ENCODE data around the gene TSPAN13.

TSPAN13 gene

DNA sequence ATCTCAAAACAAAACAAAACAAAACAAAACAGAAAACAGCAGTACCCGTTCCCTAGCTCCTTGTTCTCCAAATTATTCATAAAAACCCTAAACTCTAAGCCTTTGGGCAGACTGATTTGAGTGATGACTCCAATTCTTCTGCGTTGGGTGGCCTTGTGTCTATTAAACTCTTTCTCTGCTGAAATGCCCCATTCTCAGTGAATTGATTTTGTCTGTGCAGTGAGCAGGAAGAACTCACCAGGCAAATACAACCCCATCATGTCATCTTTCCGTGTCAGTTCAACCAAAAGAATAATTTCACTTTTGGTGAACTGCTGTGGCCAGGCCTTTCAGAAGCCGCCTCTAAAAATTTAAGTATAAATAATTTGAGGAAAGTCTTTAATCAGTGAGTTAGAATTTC lies 18.5 kb upstream of the TSPAN13 start:
- TF ChIP-seq EZH2 (optimal IDR thresholded peaks at IDR 0.05; ENCODE audit: low read depth, low read length) (no peak), EZH2phosphoT487 (IDR thresholded peaks at IDR 0.05; ENCODE audit: low read length) (no peak)
- TF ChIP-seq, protein P1, sequence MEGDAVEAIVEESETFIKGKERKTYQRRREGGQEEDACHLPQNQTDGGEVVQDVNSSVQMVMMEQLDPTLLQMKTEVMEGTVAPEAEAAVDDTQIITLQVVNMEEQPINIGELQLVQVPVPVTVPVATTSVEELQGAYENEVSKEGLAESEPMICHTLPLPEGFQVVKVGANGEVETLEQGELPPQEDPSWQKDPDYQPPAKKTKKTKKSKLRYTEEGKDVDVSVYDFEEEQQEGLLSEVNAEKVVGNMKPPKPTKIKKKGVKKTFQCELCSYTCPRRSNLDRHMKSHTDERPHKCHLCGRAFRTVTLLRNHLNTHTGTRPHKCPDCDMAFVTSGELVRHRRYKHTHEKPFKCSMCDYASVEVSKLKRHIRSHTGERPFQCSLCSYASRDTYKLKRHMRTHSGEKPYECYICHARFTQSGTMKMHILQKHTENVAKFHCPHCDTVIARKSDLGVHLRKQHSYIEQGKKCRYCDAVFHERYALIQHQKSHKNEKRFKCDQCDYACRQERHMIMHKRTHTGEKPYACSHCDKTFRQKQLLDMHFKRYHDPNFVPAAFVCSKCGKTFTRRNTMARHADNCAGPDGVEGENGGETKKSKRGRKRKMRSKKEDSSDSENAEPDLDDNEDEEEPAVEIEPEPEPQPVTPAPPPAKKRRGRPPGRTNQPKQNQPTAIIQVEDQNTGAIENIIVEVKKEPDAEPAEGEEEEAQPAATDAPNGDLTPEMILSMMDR (IDR thresholded peaks at IDR 0.05; ENCODE audit: low read length) = no peak
- H3K36me3 ChIP-seq (replicated peaks; ENCODE audit: insufficient read depth, low read length) = no peaks in the 10 kb centered on the region
- DNase-seq = no peak
- no peaks in the 10 kb centered on the region for H3K79me2 ChIP-seq (ENCODE audit: low read length)
- H3K9me2 ChIP-seq (replicated peaks; ENCODE audit: insufficient read depth, low read length) = no peaks in the 10 kb centered on the region
- no peaks in the 10 kb centered on the region for H3F3A ChIP-seq (ENCODE audit: insufficient read depth, low read length)
- H3K9ac ChIP-seq (ENCODE audit: low read length) = no peak overlapping the region
- no peak overlapping the region for H3K4me2 ChIP-seq (ENCODE audit: low read depth, low read length)
- H4K20me1 ChIP-seq (ENCODE audit: insufficient read depth, low read length) = no peaks in the 10 kb centered on the region
- no peaks in the 10 kb centered on the region for H3K27me3 ChIP-seq (replicated peaks; ENCODE audit: insufficient read depth, low read length)
- H2AFZ ChIP-seq (ENCODE audit: low read length) = no peak overlapping the region
- no peaks in the 10 kb centered on the region for H3K9me3 ChIP-seq (replicated peaks; ENCODE audit: insufficient read depth, low read length)
- no peak overlapping the region for H3K27ac ChIP-seq (ENCODE audit: low read length)
- no peak overlapping the region for H3K4me3 ChIP-seq (ENCODE audit: low read length)
- no peaks in the 10 kb centered on the region for H3K4me1 ChIP-seq (ENCODE audit: low read length)

DNA sequence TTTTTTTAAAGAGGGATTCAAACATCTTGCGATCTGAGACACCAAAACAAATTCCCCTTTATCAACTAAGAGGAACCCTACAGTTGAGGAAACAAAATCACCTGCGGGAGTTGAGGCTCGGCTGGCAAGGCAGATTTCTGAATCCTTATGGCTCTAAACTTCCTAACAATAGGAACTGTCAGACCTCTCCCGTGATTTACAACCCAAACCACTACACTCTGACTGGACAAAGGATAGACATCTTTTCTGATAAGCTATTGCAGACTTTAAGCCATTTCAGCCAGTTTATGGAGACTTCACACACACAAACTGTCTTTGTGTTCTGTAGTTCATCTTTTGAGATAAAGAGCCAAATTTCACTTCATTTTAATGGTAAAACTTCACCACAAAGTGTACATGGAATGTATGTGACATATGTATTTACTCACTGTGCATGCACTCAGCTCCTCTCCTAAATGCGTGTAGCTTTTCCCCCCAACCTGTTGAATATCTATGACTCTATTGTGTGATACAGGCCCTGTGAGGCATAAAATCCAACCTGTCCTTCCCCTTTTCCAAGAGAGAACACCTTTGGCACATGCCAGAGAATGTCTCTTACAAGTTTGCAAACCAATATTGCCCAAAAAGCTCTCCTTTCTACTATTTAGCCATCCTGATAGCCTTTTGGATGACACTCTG lies 15.4 kb upstream of the TSPAN13 start:
- H3K36me3 ChIP-seq (replicated peaks; ENCODE audit: insufficient read depth, low read length) = no peaks in the 10 kb centered on the region
- H3K9me2 ChIP-seq (replicated peaks; ENCODE audit: insufficient read depth, low read length) = no peaks in the 10 kb centered on the region
- no peak overlapping the region for H3K4me3 ChIP-seq (ENCODE audit: low read length)
- H3K27ac ChIP-seq (ENCODE audit: low read length) = no peak overlapping the region
- H3K79me2 ChIP-seq (ENCODE audit: low read length) = no peaks in the 10 kb centered on the region
- H2AFZ ChIP-seq (ENCODE audit: low read length) = no peak overlapping the region
- H3K4me2 ChIP-seq (ENCODE audit: low read depth, low read length) = no peak overlapping the region
- no peak for TF ChIP-seq EZH2phosphoT487 (IDR thresholded peaks at IDR 0.05; ENCODE audit: low read length)
- TF ChIP-seq, protein P1 (IDR thresholded peaks at IDR 0.05; ENCODE audit: low read length) = no peak
- TF ChIP-seq EZH2 (optimal IDR thresholded peaks at IDR 0.05; ENCODE audit: low read depth, low read length) = no peak
- H3K4me1 ChIP-seq (ENCODE audit: low read length) = no peaks in the 10 kb centered on the region
- no peaks in the 10 kb centered on the region for H3K27me3 ChIP-seq (replicated peaks; ENCODE audit: insufficient read depth, low read length)
- no peaks in the 10 kb centered on the region for H3F3A ChIP-seq (ENCODE audit: insufficient read depth, low read length)
- no peak for DNase-seq
- no peak overlapping the region for H3K9ac ChIP-seq (ENCODE audit: low read length)
- H4K20me1 ChIP-seq (ENCODE audit: insufficient read depth, low read length) = no peaks in the 10 kb centered on the region
- no peaks in the 10 kb centered on the region for H3K9me3 ChIP-seq (replicated peaks; ENCODE audit: insufficient read depth, low read length)

GRCh38 chr7:16739863-16740622 lies 13.5 kb upstream of the TSPAN13 start:
- Histone ChIP-seq H3K9me3 (replicated peaks; ENCODE audit: insufficient read depth, low read length) (no peaks in the 10 kb centered on the region), H3K27ac (ENCODE audit: low read length) (no peak overlapping the region), H3K4me3 (ENCODE audit: low read length) (no peak overlapping the region), H3K27me3 (replicated peaks; ENCODE audit: insufficient read depth, low read length) (no peaks in the 10 kb centered on the region), H3K4me2 (ENCODE audit: low read depth, low read length) (no peak overlapping the region), H3K9me2 (replicated peaks; ENCODE audit: insufficient read depth, low read length) (no peaks in the 10 kb centered on the region), H3K79me2 (ENCODE audit: low read length) (no peaks in the 10 kb centered on the region), H4K20me1 (ENCODE audit: insufficient read depth, low read length) (no peaks in the 10 kb centered on the region), H2AFZ (ENCODE audit: low read length) (no peak overlapping the region), H3K4me1 (ENCODE audit: low read length) (no peaks in the 10 kb centered on the region), H3F3A (ENCODE audit: insufficient read depth, low read length) (no peaks in the 10 kb centered on the region), H3K9ac (ENCODE audit: low read length) (no peak overlapping the region), H3K36me3 (replicated peaks; ENCODE audit: insufficient read depth, low read length) (no peaks in the 10 kb centered on the region)
- no peak for DNase-seq
- TF ChIP-seq, protein P1 (IDR thresholded peaks at IDR 0.05; ENCODE audit: low read length) = no peak
- no peak for TF ChIP-seq EZH2phosphoT487 (IDR thresholded peaks at IDR 0.05; ENCODE audit: low read length)
- TF ChIP-seq EZH2 (optimal IDR thresholded peaks at IDR 0.05; ENCODE audit: low read depth, low read length) = no peak

All from MM.1S (cell line).